ENCODE data around the gene TSPAN9. TPM values are rescaled to one million over a fixed set of nuclear protein-coding genes. Genes with fewer than 3 reads are reported as not detected.

The TSPAN9 gene
- total RNA-seq, 1 experiment from 2014 or later = 17.1 TPM

DNA sequence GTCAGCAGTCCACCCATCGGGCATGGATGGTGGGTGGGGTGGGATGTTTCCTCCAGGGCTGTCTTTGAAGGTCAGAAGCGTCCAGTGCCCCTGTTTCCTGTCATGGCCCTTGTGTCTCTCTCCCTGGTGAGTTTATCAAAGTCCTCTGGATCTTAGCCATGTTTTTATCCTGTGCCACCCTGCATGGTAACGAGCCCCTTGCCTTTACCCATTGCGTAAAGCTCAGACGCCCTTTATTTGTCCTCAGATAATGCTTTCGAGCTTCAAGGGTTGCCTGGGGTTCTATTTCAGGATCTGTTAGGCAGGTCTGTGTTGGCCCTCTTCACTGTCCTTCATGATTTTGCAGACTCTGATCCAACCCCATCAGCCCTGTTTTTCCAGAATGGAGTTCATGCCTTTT lies 172.9 kb downstream of the TSPAN9 start:
- no peak for DNase-seq (ENCODE audit: low read depth)

DNA sequence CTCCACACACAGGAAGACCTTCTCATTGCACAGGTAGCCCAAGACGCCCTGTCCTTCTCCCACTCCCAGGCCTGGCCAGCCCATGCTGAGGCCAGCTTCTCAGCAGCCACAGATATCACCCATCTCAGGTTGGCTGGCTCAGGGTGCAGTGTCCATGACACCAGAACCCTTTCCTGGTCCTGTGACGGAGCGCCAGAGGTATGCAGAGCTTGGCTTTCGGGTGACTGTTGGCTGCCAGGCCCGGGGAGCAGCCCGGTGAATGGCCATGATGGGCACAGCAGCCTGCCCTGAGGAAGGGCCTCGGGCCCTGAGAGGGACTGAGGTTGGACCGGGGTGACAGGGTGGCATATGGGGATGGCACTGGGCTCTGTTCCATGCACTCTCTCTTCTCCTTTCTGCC lies 173.4 kb downstream of the TSPAN9 start:
- no peak for DNase-seq (ENCODE audit: low read depth)

- DNase-seq (ENCODE audit: low read depth) = no peak
These were observed 173.9 kb downstream of the TSPAN9 start for GRCh38 chr12:3251067-3251466.

- DNase-seq (ENCODE audit: low read depth) = no peak
These were observed 174.5 kb downstream of the TSPAN9 start for GRCh38 chr12:3251691-3252090.

GRCh38 chr12:3252450-3252891 lies 175.3 kb downstream of the TSPAN9 start:
- DNase-seq (ENCODE audit: low read depth) = no peak

GRCh38 chr12:3253682-3254275 lies 176.6 kb downstream of the TSPAN9 start:
- no peak for DNase-seq (ENCODE audit: low read depth)

- no peak for DNase-seq (ENCODE audit: low read depth)
These were observed 177.9 kb downstream of the TSPAN9 start for GRCh38 chr12:3255057-3255456.

DNA sequence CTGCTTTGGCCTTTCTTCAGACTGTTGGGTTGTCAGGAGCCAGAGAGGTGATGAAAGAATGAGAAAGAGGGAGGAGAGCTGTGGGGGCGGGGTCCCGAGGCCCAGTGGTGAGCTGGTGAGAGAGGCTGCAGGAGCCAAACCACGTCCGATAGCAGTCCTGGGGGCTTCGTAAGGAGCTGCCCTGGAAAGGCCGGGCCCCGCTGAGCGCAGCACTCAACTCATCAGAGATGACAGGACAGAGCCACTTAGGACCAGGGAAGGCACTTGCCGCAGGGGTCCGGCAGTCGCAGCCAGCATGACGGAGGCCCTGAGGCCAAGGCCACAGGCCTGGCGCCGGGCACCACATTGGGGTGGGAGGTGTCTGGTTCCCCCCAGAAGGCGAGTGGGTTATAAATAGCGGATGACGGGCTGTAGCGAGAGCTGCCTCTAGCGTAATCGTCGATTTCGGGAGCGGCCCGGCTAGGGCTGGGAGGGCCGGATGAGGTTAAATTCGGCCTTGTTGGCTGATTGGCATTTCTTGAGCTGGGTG lies 179.0 kb downstream of the TSPAN9 start:
- no peak for DNase-seq (ENCODE audit: low read depth)

- no peak for DNase-seq (ENCODE audit: low read depth)
These were observed 180.2 kb downstream of the TSPAN9 start for GRCh38 chr12:3257411-3257810.

- DNase-seq (ENCODE audit: low read depth) = no peak
These were observed 182.8 kb downstream of the TSPAN9 start for GRCh38 chr12:3259973-3260372.

- DNase-seq (ENCODE audit: low read depth) = no peak
These were observed 184.7 kb downstream of the TSPAN9 start for GRCh38 chr12:3261782-3262359.

DNA sequence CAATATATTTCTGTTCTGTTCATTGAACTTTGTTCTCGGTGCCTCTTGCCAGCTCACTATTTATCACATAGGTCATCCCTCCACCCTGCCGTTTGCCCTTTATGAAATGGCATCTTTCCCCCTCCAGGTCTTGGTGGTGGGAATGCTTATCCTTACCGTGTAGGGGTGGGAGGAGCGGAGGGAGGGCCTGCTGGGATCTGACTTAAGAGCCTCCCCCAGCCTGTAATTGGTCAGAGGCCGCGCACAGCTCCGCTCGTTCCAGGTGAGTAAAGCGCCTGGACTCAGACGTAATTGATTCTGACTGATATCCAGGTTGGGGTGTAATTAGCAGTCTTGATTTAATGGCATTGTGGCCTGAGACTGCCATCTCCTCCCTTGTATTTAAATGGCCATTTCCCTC lies 185.3 kb downstream of the TSPAN9 start:
- no peak for DNase-seq (ENCODE audit: low read depth)

- no peak for DNase-seq (ENCODE audit: low read depth)
These were observed 186.1 kb downstream of the TSPAN9 start for GRCh38 chr12:3263282-3263681.

- no peak for DNase-seq (ENCODE audit: low read depth)
These were observed 187.1 kb downstream of the TSPAN9 start for GRCh38 chr12:3263939-3264922.

GRCh38 chr12:3265406-3265805 lies 188.2 kb downstream of the TSPAN9 start:
- DNase-seq (ENCODE audit: low read depth) = no peak

DNA sequence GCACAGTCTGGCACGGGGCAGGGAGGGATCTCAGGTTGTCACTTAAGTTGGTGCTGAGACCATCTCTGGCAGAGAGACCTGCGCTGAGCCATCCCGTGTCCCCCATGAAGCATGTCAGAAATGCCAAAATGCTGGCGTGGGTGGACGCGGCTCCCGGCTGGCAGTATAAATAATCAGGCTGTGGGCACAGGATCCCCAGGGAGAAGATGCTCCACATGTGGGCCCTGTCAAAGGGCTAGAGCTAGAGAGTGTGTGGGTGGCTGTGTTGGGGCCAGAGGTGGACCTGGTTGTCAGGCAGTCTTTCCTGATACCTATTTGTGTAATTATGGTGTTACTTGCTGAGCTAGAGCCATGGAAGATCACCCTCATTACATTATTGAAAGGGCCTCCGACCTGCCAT lies 189.5 kb downstream of the TSPAN9 start:
- no peak for DNase-seq (ENCODE audit: low read depth)

- DNase-seq (ENCODE audit: low read depth) = no peak
These were observed 190.5 kb downstream of the TSPAN9 start for GRCh38 chr12:3267690-3268089.

DNA sequence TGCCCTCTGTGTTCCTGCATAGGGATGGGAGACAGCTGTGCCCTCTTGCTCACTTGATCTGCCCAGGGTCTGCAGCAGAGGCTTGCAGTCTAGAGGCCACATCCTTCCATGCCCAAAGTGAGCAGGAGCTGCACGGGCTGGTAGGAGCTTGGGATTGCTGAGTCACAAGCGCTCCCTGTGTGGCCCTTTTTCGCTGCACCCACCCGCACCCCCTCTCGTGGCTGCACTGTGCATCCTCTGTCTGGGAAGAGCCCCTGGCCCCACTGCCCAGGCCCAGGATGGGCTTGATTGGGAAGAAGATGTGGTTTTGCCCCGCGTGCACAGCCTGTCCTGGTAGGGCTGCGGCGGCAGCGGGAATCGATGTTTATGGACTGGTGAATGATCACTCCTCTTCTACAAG lies 192.4 kb downstream of the TSPAN9 start:
- no peak for DNase-seq (ENCODE audit: low read depth)

DNA sequence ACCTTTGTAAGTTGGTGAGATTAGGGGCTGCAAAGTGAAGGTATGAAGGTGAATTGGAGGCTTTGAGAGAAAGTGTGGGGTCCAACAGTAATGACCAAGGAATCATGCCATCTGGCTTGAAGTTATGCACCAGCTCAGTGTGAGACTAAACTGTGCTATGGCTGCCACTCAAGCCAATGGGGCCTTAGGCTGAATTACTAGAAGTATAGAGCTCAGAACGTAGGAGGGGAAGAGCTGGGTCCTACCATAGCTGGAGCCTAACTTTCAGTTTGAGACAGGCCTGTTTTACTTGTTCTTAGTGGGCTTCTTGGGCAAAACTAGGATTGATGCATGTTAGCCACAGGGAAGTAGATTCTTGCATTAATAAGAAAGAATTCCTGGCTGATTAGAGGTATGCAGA lies 194.0 kb downstream of the TSPAN9 start:
- DNase-seq (ENCODE audit: low read depth) = no peak

- no peak for DNase-seq (ENCODE audit: low read depth)
These were observed 194.5 kb downstream of the TSPAN9 start for GRCh38 chr12:3271639-3272038.

- peak; percentile 61 for DNase-seq (ENCODE audit: low read depth)
These were observed 195.8 kb downstream of the TSPAN9 start for GRCh38 chr12:3272958-3273357.

GRCh38 chr12:3273409-3273853 lies 196.3 kb downstream of the TSPAN9 start:
- peak; percentile 90 for DNase-seq (ENCODE audit: low read depth)
